HEK293 (cell line): ENCODE data around the gene UST.

ENCODE experiments used
- CTCF ChIA-PET: fragments of 350-600 bp; formaldehyde crosslinking; extraction: SDS; loops from one replicate; lab custom pipeline; 2021; ENCODE audit warnings: antibody characterized with exemption; lab: Yijun Ruan, JAX
- POLR2A ChIA-PET: fragments of 300-600 bp; formaldehyde crosslinking; extraction: SDS; loops from one replicate; lab custom pipeline; 2020; ENCODE audit warnings: antibody characterized with exemption, inconsistent platforms; lab: Yijun Ruan, JAX
- H3K27ac ChIP-seq: fragments of 200-500 bp; sonication (Bioruptor generic); 2 replicates; pipeline ENCODE4 v1.5.1; 2014; ENCODE audit warnings: low read depth, low read length, control low read depth, inconsistent platforms; ENCODE audit errors: extremely low read depth
- H3K36me3 ChIP-seq, 2 experiments: fragments of 200-500 bp in 1 of 2; sonication (Bioruptor generic) in 1 of 2; 1 replicate in 1 of 2; 2 replicates in 1 of 2; pipeline ENCODE4 v1.5.1; 2014 to 2017; ENCODE audit warnings: inconsistent platforms in 2 of 2, low read length in 2 of 2; ENCODE audit not compliant: control insufficient read depth in 2 of 2, insufficient read depth in 1 of 2
- H3K4me1 ChIP-seq: fragments of 200-500 bp; sonication (Bioruptor generic); 2 replicates; pipeline ENCODE4 v1.5.1; 2014; ENCODE audit warnings: mild to moderate bottlenecking, low read length, inconsistent platforms; ENCODE audit not compliant: control insufficient read depth, insufficient read depth
- H3K4me3 ChIP-seq: 2 replicates; pipeline ENCODE4 v1.5.1; 2011; ENCODE audit warnings: low read depth, mild to moderate bottlenecking, control low read depth, low read length, moderate library complexity
- H3K9me3 ChIP-seq: fragments of 200-500 bp; sonication (Bioruptor generic); 2 replicates; pipeline ENCODE4 v1.5.1; 2014; ENCODE audit warnings: low read depth, low read length, inconsistent platforms; ENCODE audit not compliant: control insufficient read depth, insufficient read depth
- AEBP2 ChIP-seq: fragments of 450-650 bp; formaldehyde crosslinking; IDR thresholded peaks from 2 replicates; pipeline ENCODE4 v1.5.1; 2016; ENCODE audit warnings: missing biosample characterization, missing genetic modification characterization, borderline replicate concordance
- GFI1B ChIP-seq: fragments of 450-650 bp; formaldehyde crosslinking; IDR thresholded peaks from 2 replicates; pipeline ENCODE4 v1.5.1; 2016; ENCODE audit warnings: missing biosample characterization, missing genetic modification characterization
- GLI4 ChIP-seq: fragments of 450-650 bp; formaldehyde crosslinking; IDR thresholded peaks from 2 replicates; pipeline ENCODE4 v1.5.1; 2016; ENCODE audit warnings: missing biosample characterization, missing genetic modification characterization
- GLIS1 ChIP-seq: fragments of 450-650 bp; formaldehyde crosslinking; IDR thresholded peaks from 2 replicates; pipeline ENCODE4 v1.5.1; 2016; ENCODE audit warnings: missing biosample characterization, missing genetic modification characterization
- INSM2 ChIP-seq: fragments of 450-650 bp; formaldehyde crosslinking; IDR thresholded peaks from 2 replicates; pipeline ENCODE4 v1.5.1; 2016; ENCODE audit warnings: missing biosample characterization, missing genetic modification characterization
- KLF16 ChIP-seq: fragments of 450-650 bp; formaldehyde crosslinking; IDR thresholded peaks from 2 replicates; pipeline ENCODE4 v1.5.1; 2017; ENCODE audit warnings: missing biosample characterization, missing genetic modification characterization
- PBX3 ChIP-seq: sonication (generic); formaldehyde crosslinking; IDR thresholded peaks from 2 replicates; pipeline ENCODE4 v1.8.1; 2022; ENCODE audit warnings: mild to moderate bottlenecking, moderate library complexity, missing genetic modification reagents
- REST ChIP-seq: fragments of 450-650 bp; formaldehyde crosslinking; IDR thresholded peaks from 2 replicates; pipeline ENCODE4 v1.5.1; 2016; ENCODE audit warnings: missing biosample characterization, missing genetic modification characterization
- ZBTB20 ChIP-seq: fragments of 450-650 bp; formaldehyde crosslinking; IDR thresholded peaks from 2 replicates; pipeline ENCODE4 v1.5.1; 2016; ENCODE audit warnings: missing biosample characterization, missing genetic modification characterization
- ZNF132 ChIP-seq: fragments of 450-650 bp; formaldehyde crosslinking; IDR thresholded peaks from 2 replicates; pipeline ENCODE4 v1.5.1; 2017; ENCODE audit warnings: missing biosample characterization, missing genetic modification characterization, borderline replicate concordance
- ZNF157 ChIP-seq: fragments of 450-650 bp; formaldehyde crosslinking; IDR thresholded peaks from 2 replicates; pipeline ENCODE4 v1.5.1; 2016; ENCODE audit warnings: missing biosample characterization, missing genetic modification characterization
- ZNF184 ChIP-seq: fragments of 450-650 bp; IDR thresholded peaks from 2 replicates; pipeline ENCODE4 v1.5.1; 2018; ENCODE audit warnings: missing biosample characterization, mild to moderate bottlenecking, missing genetic modification characterization
- ZNF302 ChIP-seq: fragments of 450-650 bp; formaldehyde crosslinking; IDR thresholded peaks from 2 replicates; pipeline ENCODE4 v1.5.1; 2016; ENCODE audit warnings: missing biosample characterization, missing genetic modification characterization, low read depth
- ZNF394 ChIP-seq: fragments of 450-650 bp; formaldehyde crosslinking; IDR thresholded peaks from 2 replicates; pipeline ENCODE4 v1.5.1; 2016; ENCODE audit warnings: missing biosample characterization, missing genetic modification characterization, mild to moderate bottlenecking, moderate library complexity, borderline replicate concordance
- ZNF423 ChIP-seq: fragments of 450-650 bp; formaldehyde crosslinking; IDR thresholded peaks from 2 replicates; pipeline ENCODE4 v1.5.1; 2016; ENCODE audit warnings: missing biosample characterization, missing genetic modification characterization
- ZNF48 ChIP-seq: fragments of 450-650 bp; formaldehyde crosslinking; IDR thresholded peaks from 2 replicates; pipeline ENCODE4 v1.5.1; 2016; ENCODE audit warnings: missing biosample characterization, missing genetic modification characterization
- ZNF488 ChIP-seq: fragments of 450-650 bp; formaldehyde crosslinking; IDR thresholded peaks from 2 replicates; pipeline ENCODE4 v1.5.1; 2016; ENCODE audit warnings: missing biosample characterization, missing genetic modification characterization
- ZNF513 ChIP-seq: fragments of 450-650 bp; IDR thresholded peaks from 2 replicates; pipeline ENCODE4 v1.5.1; 2018; ENCODE audit warnings: missing biosample characterization, missing genetic modification characterization
- ZNF514 ChIP-seq: fragments of 450-650 bp; formaldehyde crosslinking; IDR thresholded peaks from 2 replicates; pipeline ENCODE4 v1.5.1; 2016; ENCODE audit warnings: missing biosample characterization, missing genetic modification characterization
- ZNF544 ChIP-seq: fragments of 450-650 bp; formaldehyde crosslinking; IDR thresholded peaks from 2 replicates; pipeline ENCODE4 v1.5.0; 2017; ENCODE audit warnings: missing biosample characterization, missing genetic modification characterization
- ZNF692 ChIP-seq: fragments of 450-650 bp; formaldehyde crosslinking; IDR thresholded peaks from 2 replicates; pipeline ENCODE4 v1.5.1; 2016; ENCODE audit warnings: missing biosample characterization, missing genetic modification characterization
- ZSCAN23 ChIP-seq: fragments of 450-650 bp; formaldehyde crosslinking; IDR thresholded peaks from 2 replicates; pipeline ENCODE4 v1.5.1; 2016; ENCODE audit warnings: missing biosample characterization, missing genetic modification characterization
- ZSCAN4 ChIP-seq: fragments of 450-650 bp; formaldehyde crosslinking; IDR thresholded peaks from 2 replicates; pipeline ENCODE4 v1.5.1; 2017; ENCODE audit warnings: missing biosample characterization, missing genetic modification characterization

Gene UST

GRCh38 chr6:149112976-149113375 lies 366.1 kb downstream of the UST start (continued):
- no peak for TF ChIP-seq GLIS1
- no peak for TF ChIP-seq ZNF514 (tag by site-specific recombination)
- no peak for TF ChIP-seq PBX3 (CRISPR knock-in tag)
- no peak for TF ChIP-seq KLF16 (tag by site-specific recombination)
- TF ChIP-seq ZBTB20 (tag by site-specific recombination) = no peak
- no peak for TF ChIP-seq INSM2 (tag by site-specific recombination)
- TF ChIP-seq ZNF184 (tag by site-specific recombination) = no peak
- TF ChIP-seq ZNF157 = no peak

GRCh38 chr6:149114167-149114566 lies 367.3 kb downstream of the UST start:
- CTCF ChIA-PET = interaction anchor here (0.6 to 1.0 kb wide), 3 partner anchors 29 to 1018 kb away, joined by 3 read pairs; no protein-coding TSS in a partner anchor
- TF ChIP-seq ZNF488 (tag by site-specific recombination) (no peak), ZNF692 (no peak), GFI1B (tag by site-specific recombination) (no peak), ZNF132 (tag by site-specific recombination) (no peak), ZNF423 (tag by site-specific recombination) (no peak), REST (tag by site-specific recombination) (no peak), ZSCAN4 (no peak), ZNF48 (tag by site-specific recombination) (no peak), PBX3 (CRISPR knock-in tag) (no peak), ZNF544 (tag by site-specific recombination) (no peak), ZSCAN23 (no peak), ZNF394 (tag by site-specific recombination) (no peak), ZNF513 (tag by site-specific recombination) (no peak), ZNF302 (no peak), AEBP2 (tag by site-specific recombination) (no peak), GLI4 (tag by site-specific recombination) (no peak)

More at GRCh38 chr6:149114167-149114566, 367.3 kb downstream of the UST start:
- no peak overlapping the region for H3K4me3 ChIP-seq
- H3K36me3 ChIP-seq = no peaks in the 10 kb centered on the region
- H3K27ac ChIP-seq = no peak overlapping the region
- POLR2A ChIA-PET = no interaction called here
- H3K9me3 ChIP-seq = no peaks in the 10 kb centered on the region
- no peaks in the 10 kb centered on the region for H3K4me1 ChIP-seq
